Measurements from ENCODE around the gene MEGF6.
"Not testable (repeated sequence)": the region's sequence is repeated elsewhere in the genome, so short reads cannot be mapped to it uniquely, and the experiment has no call there.

The MEGF6 gene

GRCh38 chr1:3629561-3630160, 18.4 kb upstream of the MEGF6 start:
- no peak for DNase-seq

- no peak for DNase-seq
Observed at GRCh38 chr1:3628445-3628844, 17.1 kb upstream of the MEGF6 start.

- DNase-seq, result no peak
Observed at GRCh38 chr1:3627515-3628253, 16.4 kb upstream of the MEGF6 start.

GRCh38 chr1:3626025-3626424, 14.7 kb upstream of the MEGF6 start:
- DNase-seq, result no peak

GRCh38 chr1:3625151-3625907, 14.0 kb upstream of the MEGF6 start:
- DNase-seq, result no peak

- peak; percentile 98 for DNase-seq
Observed at GRCh38 chr1:3624200-3625136, 13.2 kb upstream of the MEGF6 start, which contains the start of gene TPRG1L. Gene TPRG1L, plus strand, starts transcription at chr1:3625015. Its CDS starts 58 bp downstream, at chr1:3625073.

DNA sequence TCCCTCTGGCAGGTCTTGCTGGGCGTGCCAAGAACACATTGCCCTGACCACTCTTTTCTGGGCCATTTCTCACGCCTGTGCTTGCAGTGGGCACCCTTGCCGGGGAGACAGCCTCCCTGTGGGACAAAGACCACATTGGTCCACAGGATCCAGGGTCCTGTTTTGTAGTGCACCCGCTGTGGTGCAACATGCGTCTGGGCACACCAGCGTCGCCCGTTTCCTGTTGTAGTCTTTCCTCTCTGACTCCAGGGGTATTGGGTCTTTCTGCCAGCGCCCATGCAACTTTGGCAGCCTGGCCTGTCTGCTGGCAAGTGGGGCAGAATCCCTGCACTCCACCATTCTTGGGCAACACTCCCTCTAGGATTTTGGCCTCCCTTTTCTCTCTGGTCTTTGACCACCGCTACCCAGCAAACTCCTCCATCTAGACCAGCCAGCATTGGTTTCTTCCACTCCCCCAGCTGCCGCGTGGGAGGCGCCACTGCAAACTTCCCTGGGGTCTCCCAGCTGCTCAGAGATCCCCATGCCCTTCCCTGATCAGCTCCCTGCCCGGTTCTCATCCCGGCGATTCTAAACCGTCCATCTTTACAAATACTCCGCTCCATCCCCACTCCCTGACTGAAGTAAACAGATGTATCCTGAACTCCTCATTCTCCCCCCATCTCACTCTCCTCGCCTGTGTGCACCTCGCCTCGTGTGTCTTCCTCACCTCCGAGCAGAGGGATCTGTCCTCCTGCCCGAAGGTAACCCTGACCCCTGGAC, 12.3 kb upstream of the MEGF6 start:
- DNase-seq, result no peak

DNA sequence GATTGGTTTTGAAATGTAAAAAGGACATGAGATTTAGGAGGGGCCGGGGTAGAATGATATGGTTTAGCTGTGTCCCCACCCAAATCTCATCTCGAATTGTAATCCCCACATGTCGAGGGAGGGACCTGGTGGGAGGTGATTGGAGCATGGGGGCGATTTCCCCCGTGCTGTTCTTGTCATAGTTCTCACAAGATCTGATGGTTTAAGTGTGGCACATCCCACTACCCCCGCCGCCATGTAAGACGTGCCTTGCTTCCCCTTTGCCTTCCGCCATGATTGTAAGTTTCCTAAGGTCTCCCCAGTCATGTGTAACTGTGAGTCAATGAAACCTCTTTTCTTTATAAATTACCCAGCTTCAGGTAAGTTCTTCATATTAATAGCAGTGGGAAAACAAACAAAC, 10.8 kb upstream of the MEGF6 start:
- not testable (repeated sequence) for DNase-seq

GRCh38 chr1:3621151-3621671, 9.9 kb upstream of the MEGF6 start:
- not testable (repeated sequence) for DNase-seq

- DNase-seq, result no peak
Observed at GRCh38 chr1:3620708-3621107, 9.4 kb upstream of the MEGF6 start.

DNA sequence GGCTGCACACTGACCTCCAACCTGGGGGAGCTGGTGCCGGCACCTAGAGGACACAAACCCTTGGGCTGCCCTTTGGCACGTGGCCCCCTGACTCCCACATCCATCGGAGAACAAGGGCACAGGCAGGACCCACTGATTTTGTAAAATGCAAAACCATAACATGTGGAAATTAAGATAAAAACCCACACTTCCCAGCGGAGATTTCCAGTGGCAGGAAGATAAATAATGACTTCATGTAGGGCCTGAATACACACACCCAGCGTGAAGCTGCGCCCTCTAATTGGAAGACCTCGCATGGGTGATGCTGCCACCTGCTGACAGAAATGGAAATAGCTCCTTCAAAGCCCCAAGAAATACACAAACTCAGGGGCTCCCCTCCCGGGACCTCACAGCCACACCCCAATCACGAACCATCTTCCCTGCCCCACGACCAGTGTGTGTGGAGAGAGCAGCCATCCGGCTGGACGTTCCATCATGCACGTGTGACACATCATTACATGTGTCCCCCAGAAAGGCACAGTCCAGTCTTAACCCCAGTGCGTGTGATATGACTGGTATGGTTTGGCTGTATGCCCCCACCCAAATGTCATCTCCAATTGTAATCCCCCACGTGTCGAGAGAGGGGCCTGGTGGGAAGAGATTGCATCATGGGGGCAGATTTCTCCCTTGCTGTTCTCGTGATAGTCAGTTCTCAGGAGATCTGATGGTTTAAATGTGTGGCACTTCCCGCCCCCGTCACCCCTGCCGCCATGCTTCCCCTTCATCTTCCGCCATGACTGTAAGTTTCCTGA, 7.8 kb upstream of the MEGF6 start:
- peak; percentile 85 for DNase-seq

GRCh38 chr1:3618531-3618880, 7.2 kb upstream of the MEGF6 start:
- DNase-seq, result no peak

GRCh38 chr1:3617806-3618345, 6.6 kb upstream of the MEGF6 start:
- no peak for DNase-seq

DNA sequence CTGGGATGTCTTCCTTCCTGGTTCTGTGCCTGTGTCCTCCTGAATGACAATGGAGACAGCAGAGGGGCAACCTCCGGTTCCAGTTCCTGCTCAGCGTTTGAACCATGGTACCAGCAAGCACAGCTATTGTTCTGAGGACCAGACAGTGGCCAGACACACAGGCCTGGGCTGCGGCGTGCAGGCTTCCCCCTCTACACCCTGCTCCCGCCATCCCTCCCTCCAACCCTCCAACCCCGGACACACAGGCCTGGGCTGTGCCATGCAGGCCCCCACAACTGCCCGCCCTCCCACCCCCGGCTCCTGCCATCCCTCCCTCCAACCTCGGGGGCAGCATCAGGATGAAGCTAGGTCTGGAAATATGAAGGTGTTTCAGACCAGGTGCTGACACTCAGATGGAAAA, 5.6 kb upstream of the MEGF6 start:
- no peak for DNase-seq

GRCh38 chr1:3614755-3615742, 3.7 kb upstream of the MEGF6 start:
- no peak for DNase-seq

DNA sequence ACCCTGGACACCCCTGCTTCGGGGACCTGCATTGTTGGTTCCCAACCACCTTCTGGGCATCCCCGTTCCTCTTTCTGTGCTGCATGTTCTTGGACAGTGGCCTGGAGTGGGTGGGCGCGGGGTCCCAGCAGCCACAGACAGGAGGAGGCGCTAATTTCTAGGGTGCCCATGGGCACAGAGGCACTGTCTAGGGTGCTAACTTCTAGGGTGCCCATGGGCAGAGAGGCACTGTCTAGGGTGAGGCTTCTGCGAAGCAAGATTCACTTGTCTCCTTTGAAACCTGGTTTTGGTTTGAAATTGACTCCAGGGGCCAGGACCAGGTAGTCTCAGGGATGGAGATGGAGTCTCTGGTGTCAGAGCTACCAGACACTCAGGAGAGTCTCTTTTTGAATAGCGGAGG, 815 bp upstream of the MEGF6 start:
- DNase-seq, result no peak

GRCh38 chr1:3610527-3611169, 660 bp downstream of the MEGF6 start:
- no peak for DNase-seq

DNA sequence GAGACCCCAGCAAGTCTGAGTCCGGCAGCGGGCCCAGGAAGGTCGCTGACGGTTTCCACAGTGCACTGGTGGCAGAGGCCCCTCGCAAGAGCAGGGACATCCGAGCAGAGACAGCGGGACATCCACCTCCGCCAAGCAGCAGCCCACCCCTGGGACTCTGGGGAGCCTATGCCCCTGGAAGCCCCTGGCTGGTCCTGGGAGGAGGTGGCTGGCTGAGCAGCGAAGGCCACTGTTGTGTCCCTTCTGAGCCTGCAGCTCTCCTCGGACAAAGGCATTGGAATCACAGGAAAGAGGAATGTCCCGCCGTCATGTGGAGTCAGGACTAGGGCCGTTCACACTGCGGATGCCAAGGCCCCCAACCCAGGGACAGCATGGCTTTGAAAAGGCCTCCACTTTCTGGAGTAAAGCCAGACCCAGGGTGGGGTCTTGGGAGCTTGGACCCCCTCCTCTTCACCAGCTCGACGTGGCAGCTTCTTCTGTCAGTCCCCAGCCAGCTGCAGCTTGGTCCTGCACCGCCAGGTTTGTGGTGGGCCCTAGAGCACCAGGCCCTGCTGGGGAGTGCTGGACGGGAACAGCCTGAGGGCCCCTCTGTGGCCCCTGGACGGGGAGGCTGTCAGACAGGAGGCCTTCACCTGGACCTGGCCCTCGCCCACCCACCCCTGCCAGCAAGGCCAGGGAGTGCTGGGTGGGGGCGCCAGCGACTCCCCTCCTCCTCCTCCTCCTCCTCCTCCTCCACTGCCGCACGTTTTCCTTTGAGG, 1.4 kb downstream of the MEGF6 start:
- DNase-seq, result no peak

Data from CD4-positive, alpha-beta T cell treated with Interleukin-10 for 1 hour (primary cell).